GM18505 (cell line): ENCODE results near the gene ODF2.
"Not testable (repeated sequence)": the region's sequence is repeated elsewhere in the genome, so short reads cannot be mapped to it uniquely, and the experiment has no call there.

ENCODE experiments used
- ATAC-seq: cut with Tn5 transposase; IDR thresholded peaks from one replicate; pipeline ENCODE4 v1.9.1; 2021; ENCODE audit not compliant: unreplicated experiment
- POLR2A ChIP-seq: IDR thresholded peaks from 4 replicates; pipeline ENCODE4 v1.6.1; 2011; ENCODE audit warnings: borderline replicate concordance; ENCODE audit not compliant: insufficient read depth, insufficient read length; ENCODE audit errors: extremely low read depth

ODF2 gene

DNA sequence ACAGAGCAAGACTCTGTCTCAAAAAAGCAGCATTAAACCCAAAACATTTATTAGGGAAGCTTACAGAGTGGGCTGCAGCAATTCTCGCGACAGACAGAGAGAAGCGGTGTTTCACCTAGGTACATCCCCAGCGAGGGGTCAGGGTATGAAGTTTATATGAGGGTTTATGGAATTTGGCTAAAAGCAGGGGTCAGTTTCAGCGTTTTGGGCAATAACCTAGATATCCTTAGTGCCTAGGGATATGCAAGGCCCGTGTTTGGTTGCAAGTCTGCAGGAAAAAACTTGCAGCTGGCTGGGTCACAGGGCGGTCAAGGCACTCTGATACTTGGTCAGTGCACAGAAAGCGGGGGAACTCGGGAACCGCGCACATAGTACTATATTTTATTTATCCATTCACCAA is 48.1 kb downstream of the ODF2 start:
- no peak for TF ChIP-seq POLR2A
- ATAC-seq = no peak

GRCh38 chr9:128504485-128505413 is 48.9 kb downstream of the ODF2 start, which contains the start of gene GLE1:
GLE1 (plus strand) TSS chr9:128504719; CDS start chr9:128504806, 87 bp downstream.
- peak; percentile 84 for ATAC-seq
- TF ChIP-seq POLR2A = peak; percentile 87

DNA sequence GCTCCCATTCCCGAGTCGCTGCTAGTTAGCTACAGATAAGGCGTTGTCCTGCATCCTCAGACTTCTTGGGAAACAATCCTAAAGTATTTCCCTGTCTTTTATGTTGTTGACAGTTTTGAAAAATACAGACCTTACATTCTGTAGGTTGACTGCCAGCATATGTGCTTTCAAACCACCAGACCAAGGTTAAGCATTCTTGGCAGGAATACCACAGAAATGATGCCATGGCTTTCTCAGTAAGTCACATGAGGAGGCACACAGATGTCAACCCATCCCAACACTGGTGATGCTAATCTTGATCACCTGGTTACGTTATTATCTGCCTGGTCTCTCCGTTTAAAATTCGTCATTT is 49.6 kb downstream of the ODF2 start:
- no peak for TF ChIP-seq POLR2A
- ATAC-seq = no peak

DNA sequence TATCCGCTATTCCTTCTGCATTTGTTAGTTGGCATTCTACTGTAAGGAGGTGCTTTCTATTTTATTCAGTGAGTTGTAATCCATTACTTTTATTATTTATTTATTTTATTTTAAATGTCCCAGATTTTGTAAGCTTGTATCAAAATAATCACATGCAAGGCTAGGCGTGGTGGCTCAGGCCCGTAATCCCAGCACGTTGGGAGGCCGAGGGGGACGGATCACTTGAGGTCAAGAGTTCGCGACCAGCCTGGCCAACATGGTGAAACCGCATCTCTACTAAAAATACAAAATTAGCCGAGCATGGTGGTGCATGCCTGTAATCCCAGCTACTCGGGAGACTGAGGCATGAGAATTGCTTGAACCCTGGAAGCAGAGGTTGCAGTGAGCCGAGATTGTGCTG is 50.1 kb downstream of the ODF2 start:
- not testable (repeated sequence) for ATAC-seq

- ATAC-seq = no peak
Measured at GRCh38 chr9:128512820-128513219, 57.0 kb downstream of the ODF2 start.

GRCh38 chr9:128521956-128522355 is 66.2 kb downstream of the ODF2 start:
- ATAC-seq = no peak
- no peak for TF ChIP-seq POLR2A

More at GRCh38 chr9:128512820-128513219, 57.0 kb downstream of the ODF2 start:
- no peak for TF ChIP-seq POLR2A

DNA sequence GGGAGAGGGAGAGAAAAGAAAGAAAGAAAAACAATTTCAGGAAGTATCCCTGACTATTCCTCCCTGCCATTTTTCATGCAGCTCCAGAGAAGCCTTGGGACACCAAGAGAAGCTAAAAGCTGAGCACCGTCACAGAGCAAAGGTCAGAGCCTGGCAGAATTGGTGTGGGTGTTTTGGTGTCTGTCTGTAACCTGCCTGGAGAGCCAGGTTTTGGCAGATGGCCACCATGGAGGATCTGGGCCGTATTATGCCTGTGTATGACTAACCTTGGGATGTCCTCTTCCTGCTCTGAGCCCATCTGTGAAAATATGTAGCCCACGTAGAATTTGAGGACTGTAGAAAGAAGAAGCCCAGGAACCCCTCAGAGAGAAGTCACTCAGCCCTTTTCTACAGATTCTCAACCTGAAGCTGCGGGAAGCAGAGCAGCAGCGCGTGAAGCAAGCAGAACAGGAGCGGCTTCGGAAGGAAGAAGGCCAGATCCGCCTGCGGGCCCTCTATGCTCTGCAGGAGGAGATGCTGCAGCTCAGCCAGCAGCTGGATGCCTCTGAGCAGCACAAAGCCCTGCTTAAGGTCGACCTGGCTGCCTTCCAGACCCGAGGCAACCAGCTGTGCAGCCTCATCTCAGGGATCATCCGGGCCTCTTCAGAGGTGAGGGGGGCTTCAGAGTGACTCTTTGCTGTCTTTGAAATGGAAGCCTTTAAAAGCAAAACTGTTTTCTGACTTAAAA is 67.6 kb downstream of the ODF2 start:
- no peak for ATAC-seq

DNA sequence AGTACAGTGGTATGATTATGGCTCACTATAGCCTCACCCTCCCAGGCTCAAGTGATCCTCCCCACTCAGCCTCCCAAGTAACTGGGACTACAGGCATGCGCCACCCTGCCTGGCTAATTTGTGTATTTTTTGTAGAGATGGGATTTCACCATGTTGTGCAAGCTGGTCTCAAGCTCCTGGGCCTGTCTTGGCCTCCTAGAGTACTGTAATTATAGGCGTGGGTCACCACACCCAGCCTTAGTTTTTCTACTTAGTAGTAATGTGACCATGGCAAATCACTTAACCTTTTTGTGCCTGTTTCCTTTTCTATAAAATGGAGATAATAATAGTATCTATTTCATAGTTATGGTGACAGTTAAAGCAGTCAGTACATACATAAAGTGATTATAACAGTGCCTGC is 70.9 kb downstream of the ODF2 start:
- no peak for ATAC-seq

More for the DNA sequence above, 67.6 kb downstream of the ODF2 start:
- no peak for TF ChIP-seq POLR2A

DNA sequence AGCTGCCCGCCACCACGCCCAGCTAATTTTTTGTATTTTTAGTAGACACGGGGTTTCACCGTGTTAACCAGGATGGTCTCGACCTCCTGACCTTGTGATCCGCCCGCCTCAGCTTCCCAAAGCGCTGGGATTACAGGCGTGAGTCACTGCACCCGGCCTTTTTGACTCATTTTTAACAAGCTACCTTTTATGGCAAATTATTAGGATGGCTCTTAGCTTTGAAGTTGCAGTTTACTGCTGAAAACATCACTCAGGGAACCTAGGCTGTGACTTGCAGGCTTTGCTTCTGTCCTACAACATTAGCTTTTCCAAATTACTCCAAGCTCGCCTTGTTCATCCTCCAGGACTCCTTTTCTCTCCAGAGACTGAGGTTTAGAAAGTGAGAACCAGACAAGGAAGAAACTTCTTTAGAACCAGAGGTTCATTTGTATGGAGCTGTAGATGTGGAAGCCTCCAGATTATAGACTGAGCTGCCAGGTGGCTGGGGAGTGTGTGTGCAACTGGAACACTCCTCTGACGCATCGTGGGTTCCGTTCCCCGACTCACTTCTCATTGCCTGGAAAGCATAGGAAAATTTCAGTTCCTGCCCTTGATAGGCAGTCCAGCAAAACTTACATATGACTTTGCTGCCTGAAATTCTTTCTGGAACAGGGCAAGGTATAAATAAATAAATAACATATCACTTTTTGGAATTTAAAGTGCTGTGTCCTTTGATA is 72.8 kb downstream of the ODF2 start:
- no peak for TF ChIP-seq POLR2A
- no peak for ATAC-seq

More for the DNA sequence above, 70.9 kb downstream of the ODF2 start:
- TF ChIP-seq POLR2A = no peak

DNA sequence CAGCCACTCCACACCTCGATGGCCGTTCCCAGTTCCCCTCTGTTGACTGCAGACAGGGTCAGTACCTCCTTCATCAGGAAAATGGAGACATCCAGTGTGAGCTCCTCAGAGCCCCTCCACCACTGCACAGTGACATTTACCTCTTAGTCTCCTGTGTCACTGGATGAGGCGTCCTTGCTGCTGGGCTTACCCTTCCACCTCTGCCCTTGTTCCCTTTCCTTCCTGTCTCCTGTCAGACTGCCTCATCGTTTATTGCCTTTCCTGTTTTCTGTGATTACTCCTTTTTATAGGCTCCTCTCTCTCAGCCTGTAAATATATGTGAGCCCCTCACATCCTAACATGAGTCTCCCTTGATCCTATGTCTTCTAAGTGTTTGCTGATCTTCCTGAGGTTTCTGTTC is 73.4 kb downstream of the ODF2 start:
- ATAC-seq = no peak
- no peak for TF ChIP-seq POLR2A

GRCh38 chr9:128532581-128532980 is 76.8 kb downstream of the ODF2 start:
- no peak for TF ChIP-seq POLR2A
- no peak for ATAC-seq

DNA sequence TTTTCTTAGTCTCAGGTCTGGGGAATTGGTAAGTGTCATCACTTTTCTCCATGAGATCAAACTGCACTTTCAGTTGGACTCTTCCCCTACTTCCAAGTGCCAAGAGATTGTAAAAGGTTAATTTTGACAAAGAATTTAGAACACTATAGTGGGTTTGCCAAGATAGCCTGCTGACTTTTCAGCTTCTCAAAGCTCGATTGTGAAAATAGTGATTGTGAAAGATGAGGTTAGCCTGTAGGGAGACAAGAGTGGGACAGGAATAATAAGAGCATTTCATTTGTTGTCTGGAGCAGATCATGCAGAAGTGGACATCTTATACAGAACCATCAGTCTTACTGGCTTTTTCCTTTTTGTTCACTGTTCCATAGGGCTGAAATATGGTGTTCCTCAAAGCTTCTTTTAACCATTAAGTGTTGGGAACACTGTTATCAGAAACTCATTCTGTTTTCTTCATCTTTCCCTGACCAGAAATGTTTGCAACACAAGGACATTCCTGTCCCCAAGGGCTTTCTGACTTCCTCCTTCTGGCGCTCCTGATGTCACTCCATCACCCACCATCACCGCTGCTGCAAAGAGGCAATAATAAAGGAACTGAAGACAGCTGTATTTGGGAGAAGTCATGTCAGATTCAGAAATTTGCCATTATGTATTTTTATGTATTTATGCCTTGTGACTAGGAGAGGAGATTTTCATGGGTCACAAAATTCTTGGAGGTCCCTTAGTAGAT is 85.0 kb downstream of the ODF2 start:
- no peak for TF ChIP-seq POLR2A
- ATAC-seq = no peak

- ATAC-seq = no peak
Measured at GRCh38 chr9:128546504-128546903, 90.7 kb downstream of the ODF2 start.

More at GRCh38 chr9:128546504-128546903, 90.7 kb downstream of the ODF2 start:
- TF ChIP-seq POLR2A = no peak
